HEK293 (cell line): Measurements from ENCODE around the gene TLR9.

ENCODE experiments used
- REST ChIP-seq: fragments of 450-650 bp; formaldehyde crosslinking; IDR thresholded peaks from 2 replicates; pipeline ENCODE4 v1.5.1; 2016; ENCODE audit warnings: missing biosample characterization, missing genetic modification characterization
- SETDB1 ChIP-seq: IDR thresholded peaks from one replicate; pipeline ENCODE4 v1.6.1; 2017; ENCODE audit warnings: mild to moderate bottlenecking, low read length, moderate library complexity, mixed read lengths; ENCODE audit not compliant: insufficient read length
- ZBTB1 ChIP-seq: fragments of 450-650 bp; formaldehyde crosslinking; IDR thresholded peaks from 2 replicates; pipeline ENCODE4 v1.5.1; 2016; ENCODE audit warnings: missing biosample characterization, missing genetic modification characterization
- TF ChIP-seq, protein P1 (sequence below): fragments of 450-650 bp; formaldehyde crosslinking; IDR thresholded peaks from 2 replicates; pipeline ENCODE4 v1.5.1; 2016; ENCODE audit warnings: missing biosample characterization, missing genetic modification characterization

DNA sequence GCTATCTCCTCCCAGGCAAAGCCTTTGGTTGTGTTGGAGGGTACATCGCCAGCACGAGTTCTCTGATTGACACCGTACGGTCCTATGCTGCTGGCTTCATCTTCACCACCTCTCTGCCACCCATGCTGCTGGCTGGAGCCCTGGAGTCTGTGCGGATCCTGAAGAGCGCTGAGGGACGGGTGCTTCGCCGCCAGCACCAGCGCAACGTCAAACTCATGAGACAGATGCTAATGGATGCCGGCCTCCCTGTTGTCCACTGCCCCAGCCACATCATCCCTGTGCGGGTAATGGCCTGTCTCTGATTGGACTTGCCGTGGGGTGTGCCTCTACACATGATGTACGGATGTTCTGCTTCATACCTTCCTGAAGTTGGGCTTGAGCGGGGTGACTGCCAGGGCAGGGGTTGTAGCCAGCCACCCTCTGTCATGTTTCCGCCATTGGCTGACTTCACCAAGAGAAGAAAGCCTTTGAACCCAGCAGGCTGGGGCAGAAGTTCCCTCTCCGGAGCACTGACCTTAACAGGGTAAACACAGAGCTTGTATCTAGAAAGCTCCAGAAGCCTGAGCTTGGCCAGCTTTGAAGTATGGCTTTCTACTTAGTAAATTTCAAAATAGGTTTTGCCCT is 14.1 kb downstream of the TLR9 start:
- TF ChIP-seq REST (no peak), SETDB1 (no peak), ZBTB1 (tag by site-specific recombination) (no peak)
- TF ChIP-seq, protein P1, sequence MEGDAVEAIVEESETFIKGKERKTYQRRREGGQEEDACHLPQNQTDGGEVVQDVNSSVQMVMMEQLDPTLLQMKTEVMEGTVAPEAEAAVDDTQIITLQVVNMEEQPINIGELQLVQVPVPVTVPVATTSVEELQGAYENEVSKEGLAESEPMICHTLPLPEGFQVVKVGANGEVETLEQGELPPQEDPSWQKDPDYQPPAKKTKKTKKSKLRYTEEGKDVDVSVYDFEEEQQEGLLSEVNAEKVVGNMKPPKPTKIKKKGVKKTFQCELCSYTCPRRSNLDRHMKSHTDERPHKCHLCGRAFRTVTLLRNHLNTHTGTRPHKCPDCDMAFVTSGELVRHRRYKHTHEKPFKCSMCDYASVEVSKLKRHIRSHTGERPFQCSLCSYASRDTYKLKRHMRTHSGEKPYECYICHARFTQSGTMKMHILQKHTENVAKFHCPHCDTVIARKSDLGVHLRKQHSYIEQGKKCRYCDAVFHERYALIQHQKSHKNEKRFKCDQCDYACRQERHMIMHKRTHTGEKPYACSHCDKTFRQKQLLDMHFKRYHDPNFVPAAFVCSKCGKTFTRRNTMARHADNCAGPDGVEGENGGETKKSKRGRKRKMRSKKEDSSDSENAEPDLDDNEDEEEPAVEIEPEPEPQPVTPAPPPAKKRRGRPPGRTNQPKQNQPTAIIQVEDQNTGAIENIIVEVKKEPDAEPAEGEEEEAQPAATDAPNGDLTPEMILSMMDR (tag by site-specific recombination): no peak
